Activated CD4-positive, alpha-beta T cell treated with anti-CD3 and anti-CD28 coated beads, Interleukin-2, amount 50 U/mL, for 16 hours (primary cell): ENCODE data around the gene NFATC2.
"Not testable (repeated sequence)": the region's sequence is repeated elsewhere in the genome, so short reads cannot be mapped to it uniquely, and the experiment has no call there.

Experiments
- DNase-seq: peaks from one replicate; pipeline ENCODE4 v3.0.0-alpha.2; 2020

The NFATC2 gene

GRCh38 chr20:51542571-51543421, at the start of gene NFATC2:
NFATC2 (minus strand) TSS chr20:51542719; CDS start chr20:51542499, 220 bp downstream.
- peak; percentile 60 for DNase-seq

- DNase-seq: no peak
These were observed 49.4 kb upstream of the NFATC2 start for GRCh38 chr20:51591871-51592270.

- DNase-seq: no peak
These were observed 46.2 kb upstream of the NFATC2 start for GRCh38 chr20:51588762-51589161.

- no peak for DNase-seq
These were observed 44.6 kb upstream of the NFATC2 start for GRCh38 chr20:51587145-51587544.

GRCh38 chr20:51586005-51586440, 43.5 kb upstream of the NFATC2 start:
- no peak for DNase-seq

GRCh38 chr20:51585148-51585547, 42.6 kb upstream of the NFATC2 start:
- DNase-seq: no peak

- DNase-seq: no peak
These were observed 42.2 kb upstream of the NFATC2 start for GRCh38 chr20:51584737-51585136.

GRCh38 chr20:51584116-51584515, 41.6 kb upstream of the NFATC2 start:
- DNase-seq: no peak

- DNase-seq: no peak
These were observed 41.0 kb upstream of the NFATC2 start for GRCh38 chr20:51583499-51583898.

- no peak for DNase-seq
These were observed 40.6 kb upstream of the NFATC2 start for GRCh38 chr20:51583073-51583472.

- DNase-seq: no peak
These were observed 39.1 kb upstream of the NFATC2 start for GRCh38 chr20:51581571-51581970.

GRCh38 chr20:51579137-51579536, 36.6 kb upstream of the NFATC2 start:
- no peak for DNase-seq

GRCh38 chr20:51578145-51578459, 35.6 kb upstream of the NFATC2 start:
- DNase-seq: no peak

GRCh38 chr20:51577432-51578144, 35.1 kb upstream of the NFATC2 start:
- no peak for DNase-seq

- no peak for DNase-seq
These were observed 33.0 kb upstream of the NFATC2 start for GRCh38 chr20:51575486-51575885.

GRCh38 chr20:51574248-51575033, 31.9 kb upstream of the NFATC2 start:
- DNase-seq: no peak

GRCh38 chr20:51573576-51574243, 31.2 kb upstream of the NFATC2 start:
- no peak for DNase-seq

GRCh38 chr20:51571460-51571794, 28.9 kb upstream of the NFATC2 start:
- DNase-seq: no peak

GRCh38 chr20:51570739-51571459, 28.4 kb upstream of the NFATC2 start:
- DNase-seq: no peak

- DNase-seq: no peak
These were observed 27.6 kb upstream of the NFATC2 start for GRCh38 chr20:51569815-51570738.

GRCh38 chr20:51568533-51568932, 26.0 kb upstream of the NFATC2 start:
- not testable (repeated sequence) for DNase-seq
